H1 (cell line): ENCODE measurements around the gene TRIM59. TPM values are rescaled to one million over a fixed set of nuclear protein-coding genes. Genes with fewer than 3 reads are reported as not detected.

Source experiments
- CTCF ChIA-PET: fragments of 300-600 bp; sonication (Branson Sonifier 250); formaldehyde crosslinking; loops from one replicate; lab custom pipeline; 2021; ENCODE audit not compliant: partially characterized antibody; lab: Charles Lee
- POLR2A ChIA-PET: fragments of 300-600 bp; sonication (Branson Sonifier 250); formaldehyde crosslinking; loops from one replicate; lab custom pipeline; 2021; ENCODE audit warnings: inconsistent platforms; ENCODE audit not compliant: partially characterized antibody; lab: Charles Lee
- DNase-seq, 2 experiments: peaks; one replicate each; pipeline versions ENCODE4 v3.0.0 to v3.0.0-alpha.2; 2010 to 2022; ENCODE audit warnings: low spot score in 2 of 2, low read depth in 1 of 2, mixed read lengths in 1 of 2
- FAIRE-seq: peaks from 2 replicates; lab custom pipeline; 2011; peaks lifted over from hg19 to GRCh38; lab: Jason Lieb, UNC
- H2AFZ ChIP-seq: 2 replicates; pipeline ENCODE4 v1.8.1; 2012; ENCODE audit warnings: low read length, inconsistent platforms
- H2AK5ac ChIP-seq: 2 replicates; pipeline ENCODE4 v1.6.1; 2013; ENCODE audit warnings: low read depth, low read length
- H2BK120ac ChIP-seq: replicated peaks from 2 replicates; pipeline ENCODE3; 2013; ENCODE audit warnings: low read depth, low read length, inconsistent platforms
- H2BK12ac ChIP-seq: 2 replicates; pipeline ENCODE4 v1.6.1; 2013; ENCODE audit warnings: low read depth, low read length
- H2BK15ac ChIP-seq: 2 replicates; pipeline ENCODE4 v1.6.1; 2013; ENCODE audit warnings: low read length
- H2BK20ac ChIP-seq: 2 replicates; pipeline ENCODE4 v1.6.1; 2013; ENCODE audit warnings: low read length
- H2BK5ac ChIP-seq: 2 replicates; pipeline ENCODE4 v1.6.1; 2013; ENCODE audit warnings: low read depth, low read length
- H3K14ac ChIP-seq: 2 replicates; pipeline ENCODE4 v1.6.1; 2013; ENCODE audit warnings: inconsistent platforms; ENCODE audit not compliant: insufficient read length
- H3K18ac ChIP-seq: 2 replicates; pipeline ENCODE4 v1.6.1; 2013; ENCODE audit warnings: low read length; ENCODE audit errors: extremely low read depth
- H3K23ac ChIP-seq: 2 replicates; pipeline ENCODE4 v1.6.1; 2013; ENCODE audit warnings: inconsistent platforms; ENCODE audit not compliant: insufficient read length
- H3K23me2 ChIP-seq: 2 replicates; pipeline ENCODE4 v1.6.1; 2013; ENCODE audit warnings: low read depth, low read length
- H3K27ac ChIP-seq: 2 replicates; pipeline ENCODE4 v1.6.1; 2011; ENCODE audit warnings: low read depth, low read length, inconsistent platforms
- H3K27me3 ChIP-seq, 4 experiments: replicated peaks in 1 of 4; 1 replicate in 1 of 4; 2 replicates in 3 of 4; pipeline versions ENCODE4 v1.6.1 to v1.8.1; 2011 to 2013; ENCODE audit warnings: low read length in 3 of 4, mild to moderate bottlenecking in 3 of 4, inconsistent platforms in 2 of 4, mixed read lengths in 2 of 4, moderate library complexity in 1 of 4; ENCODE audit not compliant: control insufficient read depth in 3 of 4, insufficient read depth in 3 of 4; ENCODE audit errors: extremely low read depth in 1 of 4
- H3K36me3 ChIP-seq, 4 experiments: 2 replicates each; pipeline versions ENCODE4 v1.6.1 to v1.8.1; 2011 to 2013; ENCODE audit warnings: mild to moderate bottlenecking in 4 of 4, low read length in 3 of 4, moderate library complexity in 2 of 4, control low read depth in 1 of 4, inconsistent platforms in 1 of 4; ENCODE audit not compliant: insufficient read depth in 4 of 4, control insufficient read depth in 2 of 4
- H3K4ac ChIP-seq: replicated peaks from 2 replicates; pipeline ENCODE3; 2013; ENCODE audit warnings: low read length, low read depth, mixed read lengths, inconsistent platforms; ENCODE audit not compliant: insufficient read length
- H3K4me1 ChIP-seq, 4 experiments: replicated peaks in 1 of 4; 1 replicate in 1 of 4; 2 replicates in 3 of 4; pipeline versions ENCODE4 v1.6.1 to v1.8.1; 2011 to 2013; ENCODE audit warnings: low read length in 3 of 4, inconsistent platforms in 2 of 4, mixed read lengths in 1 of 4; ENCODE audit not compliant: insufficient read depth in 4 of 4, control insufficient read depth in 3 of 4
- H3K4me2 ChIP-seq, 2 experiments: 2 replicates each; pipeline versions ENCODE4 v1.6.1 to v1.8.1; 2011 to 2013; ENCODE audit warnings: low read depth in 2 of 2, low read length in 2 of 2, control low read depth in 1 of 2, inconsistent platforms in 1 of 2, mild to moderate bottlenecking in 1 of 2; ENCODE audit not compliant: insufficient read depth in 1 of 2
- H3K4me3 ChIP-seq, 4 experiments: fragments of 200-600, 300-600 bp in 1 of 4; sonication (generic), shearing (Covaris generic), sonication (Bioruptor Twin) in 1 of 4; 2 replicates each; pipeline versions ENCODE4 v1.5.1 to v1.8.1; 2011 to 2016; ENCODE audit warnings: low read length in 4 of 4, low read depth in 3 of 4, control low read depth in 2 of 4, inconsistent platforms in 2 of 4, mild to moderate bottlenecking in 2 of 4, mixed read lengths in 1 of 4, moderate library complexity in 1 of 4; ENCODE audit not compliant: insufficient read depth in 2 of 4; ENCODE audit errors: extremely low read depth in 1 of 4
- H3K56ac ChIP-seq: replicated peaks from 2 replicates; pipeline ENCODE3; 2013; ENCODE audit warnings: low read depth, mild to moderate bottlenecking, mixed read lengths, low read length, inconsistent platforms; ENCODE audit not compliant: insufficient read length
- H3K79me1 ChIP-seq: 2 replicates; pipeline ENCODE4 v1.6.1; 2013; ENCODE audit warnings: low read depth, low read length, control low read depth
- H3K79me2 ChIP-seq, 2 experiments: 2 replicates each; pipeline versions ENCODE4 v1.6.1 to v1.8.1; 2012 to 2013; ENCODE audit warnings: low read length in 2 of 2, mild to moderate bottlenecking in 2 of 2, inconsistent platforms in 1 of 2; ENCODE audit not compliant: insufficient read depth in 2 of 2, control insufficient read depth in 1 of 2
- H3K9ac ChIP-seq, 4 experiments: replicated peaks in 1 of 4; 1 replicate in 1 of 4; 2 replicates in 3 of 4; pipeline versions ENCODE4 v1.6.1 to v1.8.1; 2011 to 2013; ENCODE audit warnings: low read depth in 3 of 4, low read length in 3 of 4, control low read depth in 2 of 4, mild to moderate bottlenecking in 2 of 4, moderate library complexity in 2 of 4, inconsistent platforms in 1 of 4; ENCODE audit errors: extremely low read depth in 1 of 4
- H3K9me3 ChIP-seq, 2 experiments: 2 replicates each; pipeline versions ENCODE4 v1.6.1 to v1.8.1; 2012 to 2013; ENCODE audit warnings: mild to moderate bottlenecking in 2 of 2, moderate library complexity in 2 of 2, control low read depth in 1 of 2, inconsistent platforms in 1 of 2, low read depth in 1 of 2, low read length in 1 of 2, mixed read lengths in 1 of 2; ENCODE audit not compliant: insufficient read depth in 2 of 2
- H4K20me1 ChIP-seq, 2 experiments: replicated peaks in 1 of 2; 2 replicates each; pipeline versions ENCODE3 to v1.8.1; 2011 to 2013; ENCODE audit warnings: inconsistent platforms in 2 of 2, low read length in 2 of 2, mild to moderate bottlenecking in 1 of 2; ENCODE audit not compliant: insufficient read depth in 2 of 2, control insufficient read depth in 1 of 2
- H4K5ac ChIP-seq: 2 replicates; pipeline ENCODE4 v1.6.1; 2013; ENCODE audit warnings: low read length, low read depth, mixed read lengths, inconsistent platforms; ENCODE audit not compliant: insufficient read length
- H4K8ac ChIP-seq: 2 replicates; pipeline ENCODE4 v1.8.0; 2013; ENCODE audit warnings: mild to moderate bottlenecking, moderate library complexity, low read length, inconsistent platforms; ENCODE audit not compliant: insufficient read depth; ENCODE audit errors: extremely low read depth
- H4K91ac ChIP-seq: replicated peaks from 2 replicates; pipeline ENCODE3; 2013; ENCODE audit warnings: low read length, mixed read lengths, inconsistent platforms; ENCODE audit not compliant: insufficient read length
- JUND ChIP-seq: IDR thresholded peaks from 2 replicates; pipeline ENCODE4 v1.6.1; 2011; ENCODE audit warnings: mild to moderate bottlenecking, improper control_type of control experiment, low read length
- RXRA ChIP-seq: IDR thresholded peaks from 2 replicates; pipeline ENCODE4 v1.6.1; 2011; ENCODE audit warnings: low read depth, mild to moderate bottlenecking, low read length, moderate library complexity; ENCODE audit not compliant: insufficient read depth
- TEAD4 ChIP-seq: IDR thresholded peaks from 2 replicates; pipeline ENCODE4 v1.6.1; 2012; ENCODE audit warnings: low read depth, low read length, inconsistent platforms, mixed read lengths
- WGBS, 2 experiments: shearing (Covaris generic) in 1 of 2; methylation state at CpG; one replicate each; pipeline versions ENCODE4 v1.1.6 to v1.1.7; 2013 to 2015; ENCODE audit warnings: low lambda C conversion rate in 2 of 2, mixed read lengths in 2 of 2, inconsistent platforms in 1 of 2, low coverage in 1 of 2, missing lambda C conversion rate in 1 of 2; ENCODE audit not compliant: insufficient replicate concordance in 2 of 2, insufficient coverage in 1 of 2, insufficient read length in 1 of 2; ENCODE audit errors: extremely low coverage in 1 of 2, missing lambda C conversion rate in 1 of 2; 5-methylcytosine and 5-hydroxymethylcytosine counted together
- polyA plus RNA-seq, 7 experiments: library from polyadenylated mRNA; depleted of rRNA in 3 of 7; stranded (reverse) in 5 of 7; unstranded in 2 of 7; fragments of >200 nt in 5 of 7; fragments of 200-250 nt in 2 of 7; gene quantifications; 1 replicate in 5 of 7; 2 replicates in 1 of 7; 4 replicates in 1 of 7; pipeline versions ENCODE4 v1.2.1 to v1.2.3, GENCODE V29; 2011 to 2013; ENCODE audit warnings: missing spikeins in 2 of 7, mixed read lengths in 2 of 7
- total RNA-seq: library from RNA; stranded (reverse); fragmentation: NEBNext Ultra II Directional; extraction: Animal tissue kit (Norgen Biotek cat#: 25700); gene quantifications from 2 replicates; pipeline ENCODE4 v1.2.1, GENCODE V29; 2021
- TF ChIP-seq, protein P1 (sequence below), 3 experiments: IDR thresholded peaks; 1 replicate in 2 of 3; 2 replicates in 1 of 3; pipeline versions ENCODE4 v1.5.1 to v1.6.1; 2011; ENCODE audit warnings: low read length in 3 of 3, mild to moderate bottlenecking in 3 of 3, inconsistent platforms in 2 of 3, low read depth in 1 of 3, moderate library complexity in 1 of 3; ENCODE audit not compliant: insufficient read depth in 1 of 3; ENCODE audit errors: control extremely low read depth in 1 of 3

Gene TRIM59
- total and polyA plus RNA-seq, 2 of the 8 experiments (the other 6 are each of a cell fraction or from before 2014, with no cell fraction given), result 11.6 to 53.4 TPM

DNA sequence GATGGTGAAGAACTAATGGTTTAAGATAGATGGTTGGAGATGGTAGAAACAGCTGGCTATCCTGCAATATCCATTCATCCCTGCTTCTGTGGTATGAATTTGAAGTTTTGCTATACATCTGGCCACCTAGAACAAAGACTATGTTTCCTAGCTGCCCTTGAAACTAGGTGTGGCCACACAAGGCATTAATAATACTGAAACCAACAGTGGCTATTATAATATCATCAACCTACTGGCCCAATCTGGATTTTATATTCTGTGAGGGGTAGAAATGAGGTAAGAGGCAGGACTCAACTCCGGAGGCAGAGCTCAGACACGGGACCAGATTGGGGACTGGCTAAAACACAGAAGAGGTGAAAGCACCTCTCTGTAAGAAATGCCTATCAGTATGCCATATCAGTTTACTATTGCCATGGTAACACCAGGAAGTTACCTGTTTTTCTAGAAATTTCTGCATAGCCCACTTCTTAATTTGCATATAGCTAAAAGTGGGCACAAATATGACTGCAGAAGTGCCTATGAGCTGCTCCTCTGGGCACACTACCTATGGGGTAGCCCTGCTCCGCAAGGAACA is 58.9 kb downstream of the TRIM59 start:
- H4K91ac ChIP-seq, result no peak overlapping the region
- WGBS, 2 experiments, result 95% methylated on average over 3 of the region's 3 CpGs; no CpG with 5 or more reads in 1 of the 2 experiments
- H2BK15ac ChIP-seq, result no peak overlapping the region
- TF ChIP-seq RXRA (no peak), TEAD4 (no peak), JUND (no peak)
- TF ChIP-seq, protein P1, sequence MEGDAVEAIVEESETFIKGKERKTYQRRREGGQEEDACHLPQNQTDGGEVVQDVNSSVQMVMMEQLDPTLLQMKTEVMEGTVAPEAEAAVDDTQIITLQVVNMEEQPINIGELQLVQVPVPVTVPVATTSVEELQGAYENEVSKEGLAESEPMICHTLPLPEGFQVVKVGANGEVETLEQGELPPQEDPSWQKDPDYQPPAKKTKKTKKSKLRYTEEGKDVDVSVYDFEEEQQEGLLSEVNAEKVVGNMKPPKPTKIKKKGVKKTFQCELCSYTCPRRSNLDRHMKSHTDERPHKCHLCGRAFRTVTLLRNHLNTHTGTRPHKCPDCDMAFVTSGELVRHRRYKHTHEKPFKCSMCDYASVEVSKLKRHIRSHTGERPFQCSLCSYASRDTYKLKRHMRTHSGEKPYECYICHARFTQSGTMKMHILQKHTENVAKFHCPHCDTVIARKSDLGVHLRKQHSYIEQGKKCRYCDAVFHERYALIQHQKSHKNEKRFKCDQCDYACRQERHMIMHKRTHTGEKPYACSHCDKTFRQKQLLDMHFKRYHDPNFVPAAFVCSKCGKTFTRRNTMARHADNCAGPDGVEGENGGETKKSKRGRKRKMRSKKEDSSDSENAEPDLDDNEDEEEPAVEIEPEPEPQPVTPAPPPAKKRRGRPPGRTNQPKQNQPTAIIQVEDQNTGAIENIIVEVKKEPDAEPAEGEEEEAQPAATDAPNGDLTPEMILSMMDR (IDR thresholded peaks at IDR 0.05; ENCODE audit: control extremely low read depth in 1 of 3, insufficient read depth in 1 of 3, low read depth in 1 of 3, low read length in 3 of 3), result no peak
- ChIA-PET CTCF (interaction anchor here (0.9 to 2.0 kb wide), 4 partner anchors 10 to 359 kb away, joined by 3 to 6 read pairs (median 4); no protein-coding TSS in a partner anchor), POLR2A (interaction anchor here (1.2 to 1.6 kb wide), 3 partner anchors 8 to 11 kb away, joined by 3 to 6 read pairs (median 3); partner anchors contain the start of gene SMC4)
- no peak overlapping the region for H3K23ac ChIP-seq
- no peak overlapping the region for H3K18ac ChIP-seq
- no peak overlapping the region for H2BK120ac ChIP-seq
- peaks cover 2% of the 10 kb centered on the region; the same call in 1 of the 2 replicates for H3K79me1 ChIP-seq
- H3K56ac ChIP-seq, result no peak overlapping the region
- no peak overlapping the region for H2AFZ ChIP-seq
- H4K20me1 ChIP-seq, result peaks cover 0 to 1% of the 10 kb centered on the region in 2 experiments
- no peaks in the 10 kb centered on the region for H3K23me2 ChIP-seq
- H4K5ac ChIP-seq, result no peak overlapping the region
- no peak overlapping the region for H2BK12ac ChIP-seq
- H3K79me2 ChIP-seq, result peaks cover 0 to 23% of the 10 kb centered on the region in 2 experiments; a peak in 2 of 4 replicates
- H3K9ac ChIP-seq, result no peak overlapping the region
- H2BK5ac ChIP-seq, result no peak overlapping the region
- FAIRE-seq, result no peak
- H3K4me3 ChIP-seq, result no peak overlapping the region
- H2BK20ac ChIP-seq, result no peak overlapping the region
- H3K36me3 ChIP-seq, result no peaks in the 10 kb centered on the region
- no peak overlapping the region for H3K4me2 ChIP-seq
- H3K27me3 ChIP-seq, result no peaks in the 10 kb centered on the region
- H3K27ac ChIP-seq, result no peak overlapping the region
- H3K14ac ChIP-seq, result no peak overlapping the region
- H3K4me1 ChIP-seq, result no peaks in the 10 kb centered on the region
- no peak overlapping the region for H3K4ac ChIP-seq
- DNase-seq, result no peak
- H2AK5ac ChIP-seq, result no peak overlapping the region
- H4K8ac ChIP-seq, result no peak overlapping the region
- no peaks in the 10 kb centered on the region for H3K9me3 ChIP-seq
